Posterior cingulate gyrus (tissue), 11 donors: ENCODE data around the gene MTCL1.
A peak's percentile ranks its signal among the peaks of the same experiment; 100 is the strongest.
"Not testable (repeated sequence)": the region's sequence is repeated elsewhere in the genome, so short reads cannot be mapped to it uniquely, and the experiment has no call there.

ENCODE experiments used
- DNase-seq, 10 donors: peaks; one replicate each; pipeline versions ENCODE4 v3.0.0 to v3.0.0-alpha.2; 2020 to 2021; ENCODE audit warnings: mixed read lengths in 3 of 10
- intact Hi-C: fragments of 100-400 bp; cut with DNase I; formaldehyde crosslinking; loops from one replicate; pipeline ENCODE4 v1.15.1; 2023

MTCL1 gene

DNA sequence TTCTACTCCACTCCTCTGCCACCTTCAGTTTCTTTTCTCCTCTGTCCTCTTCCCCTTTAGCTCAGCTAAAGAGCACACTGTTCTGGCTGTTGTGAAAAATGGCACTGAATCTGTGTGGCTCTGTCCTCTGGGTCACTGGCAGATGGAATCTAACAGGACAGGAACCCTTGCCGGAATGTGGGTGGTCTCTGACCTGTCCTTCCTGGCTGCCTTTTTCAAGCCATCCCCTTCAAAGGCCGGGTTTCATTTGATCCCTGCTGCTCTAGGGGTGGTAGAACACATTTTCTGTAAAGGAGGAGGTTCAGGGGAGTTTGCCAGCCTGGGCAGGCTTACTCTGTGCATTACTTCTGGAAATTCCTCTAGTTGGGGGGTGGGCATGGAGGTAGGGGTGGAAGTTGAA is 29.9 kb downstream of the MTCL1 start:
- no peak for DNase-seq
- intact Hi-C loops: no loop called here

- DNase-seq: no peak
- intact Hi-C loops: no loop called here
Measured at GRCh38 chr18:8741117-8741516, 35.8 kb downstream of the MTCL1 start.

GRCh38 chr18:8741532-8741931 is 36.2 kb downstream of the MTCL1 start:
- no peak for DNase-seq
- intact Hi-C loops: no loop called here

DNA sequence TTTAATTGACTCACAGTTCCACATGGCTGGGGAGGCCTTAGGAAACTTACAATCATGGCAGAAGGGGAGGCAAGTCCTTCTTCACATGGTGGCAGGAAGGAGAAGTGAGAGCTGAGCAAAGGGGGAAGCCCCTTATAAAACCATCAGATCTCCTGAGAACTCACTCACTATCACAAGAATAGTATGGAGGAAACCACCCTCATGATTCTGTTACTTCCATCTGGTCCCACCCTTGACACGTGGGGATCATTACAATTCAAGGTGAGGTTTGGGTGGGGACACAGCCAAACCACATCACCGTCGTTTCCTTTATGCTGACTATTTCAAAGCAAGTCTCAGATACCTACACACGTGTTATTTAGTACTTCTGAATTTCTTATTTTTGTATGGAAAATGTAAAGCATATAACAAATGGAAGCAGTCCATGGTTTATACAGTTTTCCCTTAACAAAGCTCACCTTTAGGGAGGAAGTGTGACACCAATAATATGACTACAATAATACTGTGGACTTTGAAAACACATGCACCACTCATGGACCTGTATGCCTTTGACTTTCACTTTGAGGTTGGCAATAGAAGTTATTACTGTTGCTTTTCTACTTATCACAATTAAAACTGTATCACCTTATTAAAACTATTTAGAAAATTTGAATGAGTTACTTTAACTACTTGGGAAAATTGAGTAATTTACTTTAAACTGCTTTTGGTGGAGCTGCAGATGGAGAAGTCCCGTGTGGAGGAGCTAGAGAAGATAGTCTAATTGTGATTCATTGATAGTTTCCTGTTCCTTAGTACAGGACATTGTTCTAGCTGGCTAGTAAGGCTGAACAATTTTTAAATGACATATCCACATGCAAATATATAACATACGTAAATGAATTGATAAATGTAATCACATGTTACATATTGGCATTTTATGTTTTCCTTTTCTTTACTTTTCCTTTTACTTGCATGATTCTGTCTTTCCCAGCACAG is 37.3 kb downstream of the MTCL1 start:
- DNase-seq: no peak
- intact Hi-C loops: no loop called here

DNA sequence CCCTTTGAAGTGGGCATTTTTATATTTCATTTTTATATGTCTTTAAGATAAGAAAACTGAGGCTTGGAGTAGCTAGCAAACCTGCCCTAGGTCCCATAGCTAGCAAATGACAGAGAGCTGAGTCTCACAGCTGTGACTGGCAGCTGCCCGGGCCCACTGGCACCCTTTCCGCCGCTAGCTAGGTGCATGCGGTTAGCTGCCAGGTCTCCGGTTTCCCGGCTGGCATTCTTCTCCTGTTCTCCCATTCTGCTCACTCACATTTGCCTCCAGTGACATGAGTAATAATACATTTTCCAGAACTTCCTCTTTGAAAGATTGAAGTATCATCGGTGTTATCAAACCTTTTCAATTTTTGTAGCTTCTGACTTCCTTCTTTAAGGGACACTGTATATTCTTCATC is 38.7 kb downstream of the MTCL1 start:
- DNase-seq: peak in 1 of 10 donors; percentile 84
- intact Hi-C loops: no loop called here

GRCh38 chr18:8744656-8745055 is 39.3 kb downstream of the MTCL1 start:
- intact Hi-C loops: no loop called here
- no peak for DNase-seq

DNA sequence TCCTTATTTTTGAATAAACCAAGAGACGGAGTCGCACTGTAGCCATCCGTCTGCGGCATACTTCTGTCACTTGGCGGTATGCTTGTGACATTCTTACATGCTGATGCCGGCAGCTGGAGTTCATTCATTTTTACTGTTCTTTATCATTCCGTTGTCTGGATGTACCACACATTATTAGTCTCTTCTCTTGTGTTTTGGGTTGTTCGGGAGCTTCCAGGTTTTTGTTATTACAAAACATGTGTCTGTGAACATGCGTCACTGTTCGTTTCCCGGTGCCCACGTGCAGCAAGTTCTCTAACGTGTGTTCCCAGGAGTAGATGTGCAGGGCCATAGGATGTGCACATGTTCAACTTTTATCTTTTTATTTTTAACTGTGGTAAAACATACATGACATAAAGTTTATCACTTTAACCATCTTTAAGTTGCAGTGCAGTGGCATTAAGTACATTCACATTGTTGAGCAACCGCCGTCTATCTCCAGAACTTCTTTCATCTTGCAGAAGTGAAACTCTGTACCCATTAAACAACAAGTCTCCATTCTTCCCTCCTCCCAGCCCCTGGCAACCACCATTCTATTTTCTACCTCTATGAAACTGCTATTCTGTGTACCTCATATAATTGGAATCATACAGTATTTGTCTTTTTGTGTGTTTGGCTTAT is 40.1 kb downstream of the MTCL1 start:
- DNase-seq: no peak
- intact Hi-C loops: no loop called here

GRCh38 chr18:8747440-8747937 is 42.1 kb downstream of the MTCL1 start:
- intact Hi-C loops: no loop called here
- no peak for DNase-seq

DNA sequence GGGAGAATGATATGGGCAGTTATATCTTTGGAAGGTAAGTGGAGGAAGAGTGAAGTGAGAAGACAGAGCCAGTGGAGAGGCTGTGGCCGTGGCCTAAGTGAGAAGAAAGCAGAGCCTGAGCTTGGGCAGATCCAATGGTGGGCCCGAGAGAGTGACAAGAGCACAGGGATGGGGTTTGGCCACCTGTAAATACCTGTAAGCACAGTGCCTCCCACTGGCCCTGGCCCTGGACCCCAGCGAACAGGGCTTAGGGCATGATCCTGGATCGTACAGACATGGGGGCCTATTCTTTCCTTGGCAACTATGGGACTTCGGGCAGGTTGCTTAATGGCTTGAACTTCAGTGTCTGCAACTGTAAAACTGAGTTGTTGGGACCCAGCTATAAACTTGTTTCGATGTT is 44.1 kb downstream of the MTCL1 start:
- DNase-seq: no peak

GRCh38 chr18:8750954-8751415 is 45.6 kb downstream of the MTCL1 start:
- DNase-seq: peak in 1 of 10 donors; percentile 82
- intact Hi-C loops: no loop called here

More for the DNA sequence above, 44.1 kb downstream of the MTCL1 start:
- intact Hi-C loops: no loop called here

- intact Hi-C loops: no loop called here
- DNase-seq: no peak
Measured at GRCh38 chr18:8751692-8752091, 46.3 kb downstream of the MTCL1 start.

- no peak for DNase-seq
- intact Hi-C loops: no loop called here
Measured at GRCh38 chr18:8752329-8752728, 47.0 kb downstream of the MTCL1 start.

GRCh38 chr18:8754995-8755960 is 49.9 kb downstream of the MTCL1 start:
- DNase-seq: no peak
- intact Hi-C loops: no loop called here

DNA sequence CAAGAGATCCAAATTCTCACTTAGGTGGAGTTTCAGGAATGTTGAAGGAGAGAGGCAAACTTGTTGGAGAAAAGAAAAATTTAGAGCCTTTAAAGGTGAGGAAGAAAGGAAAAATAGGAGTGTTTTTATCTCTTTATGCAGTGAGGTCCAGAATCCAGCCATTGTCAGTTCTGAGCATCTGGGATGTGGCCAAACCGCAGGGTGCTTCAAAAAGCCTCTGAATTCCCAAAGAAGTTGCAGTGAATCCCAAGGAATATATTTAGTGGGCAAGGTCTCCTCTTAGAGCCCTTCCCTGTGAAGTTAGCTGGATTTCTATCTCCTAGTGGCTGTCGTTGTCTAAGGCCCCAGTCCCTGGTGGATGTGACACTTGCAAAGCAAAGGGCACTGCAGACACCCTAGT is 51.2 kb downstream of the MTCL1 start:
- intact Hi-C loops: no loop called here
- no peak for DNase-seq

DNA sequence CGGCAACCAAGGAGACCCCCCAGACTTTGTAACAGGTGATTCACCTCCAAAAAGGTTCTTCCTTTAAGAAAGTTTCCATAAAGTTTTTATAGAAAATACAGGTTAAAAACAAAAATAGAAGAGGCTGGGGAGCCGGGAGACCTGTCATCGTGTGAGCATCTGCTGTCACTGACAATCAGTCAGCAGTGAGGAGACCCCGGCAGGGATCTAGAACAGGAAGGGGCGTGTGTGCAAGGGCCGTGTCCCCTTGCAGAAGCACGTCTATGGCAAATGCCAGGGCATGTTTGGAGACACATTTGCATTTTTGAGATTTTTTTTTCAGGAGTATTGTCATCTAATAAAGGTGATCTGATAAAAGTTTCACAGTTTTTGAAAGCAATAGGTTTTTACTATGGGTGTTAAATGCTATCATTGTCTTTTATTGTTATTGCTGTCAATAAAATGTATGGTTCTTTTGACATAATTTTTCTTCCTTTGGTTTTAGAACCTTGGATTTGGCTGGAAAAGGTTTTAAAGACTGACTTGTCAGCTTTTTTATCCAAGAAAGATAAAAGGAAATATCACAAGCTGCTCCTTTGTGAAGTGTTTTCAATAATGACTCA is 52.1 kb downstream of the MTCL1 start:
- no peak for DNase-seq
- intact Hi-C loops: no loop called here

DNA sequence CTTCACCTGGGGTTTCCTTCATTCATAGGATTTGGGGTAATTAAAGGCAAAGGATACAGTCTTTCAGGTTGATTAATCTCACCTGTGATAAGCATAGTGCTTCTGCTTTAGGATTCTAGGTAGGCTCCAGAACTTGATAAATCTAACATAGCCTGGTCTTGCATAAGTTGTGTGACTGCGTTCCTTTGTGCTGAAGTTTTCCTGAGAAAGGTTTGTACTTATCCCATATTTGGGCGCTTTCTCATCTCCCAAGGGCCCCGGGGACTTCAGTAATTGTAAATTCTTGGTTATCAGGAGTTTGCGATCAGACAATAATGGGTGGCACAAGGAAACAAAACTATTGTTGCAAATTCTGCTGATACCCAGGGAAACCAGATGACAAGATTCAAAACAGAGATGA is 53.1 kb downstream of the MTCL1 start:
- intact Hi-C loops: no loop called here
- DNase-seq: no peak

DNA sequence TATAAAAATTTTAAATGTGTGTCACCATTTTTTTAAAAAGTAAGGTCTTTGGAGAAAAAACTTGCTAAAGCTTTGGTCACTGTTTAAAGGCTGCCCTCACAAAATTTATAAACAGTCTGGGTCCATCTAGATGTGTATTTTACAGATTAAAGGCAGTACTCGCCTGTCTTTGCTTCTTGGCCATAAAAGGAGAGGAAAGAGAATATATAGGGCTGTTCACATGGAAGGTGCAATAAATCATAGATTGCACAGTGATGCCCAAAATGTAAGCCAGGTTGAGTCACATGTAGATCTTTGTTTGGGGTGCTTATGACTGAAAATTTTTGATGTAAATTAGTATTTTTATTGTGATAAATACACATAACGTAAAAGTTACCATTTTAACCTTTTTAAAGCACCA is 55.6 kb downstream of the MTCL1 start:
- intact Hi-C loops: no loop called here
- no peak for DNase-seq

DNA sequence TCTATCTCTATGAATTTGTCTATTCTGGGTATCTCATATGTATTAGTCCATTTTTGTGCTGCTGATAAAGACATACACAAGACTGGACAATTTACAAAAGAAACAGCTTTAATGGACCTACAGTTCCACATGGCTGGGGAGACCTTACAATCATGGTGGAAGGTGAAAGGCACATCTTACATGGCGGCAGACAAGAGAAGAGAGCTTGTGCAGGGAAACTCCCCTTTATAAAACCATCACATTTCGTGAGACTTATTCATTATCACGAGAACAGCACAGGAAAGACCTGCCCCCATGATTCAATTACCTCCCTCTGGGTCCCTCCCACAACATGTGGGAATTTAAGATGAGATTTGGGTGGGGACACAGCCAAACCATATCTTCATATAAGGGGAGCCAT is 56.2 kb downstream of the MTCL1 start:
- DNase-seq, intact Hi-C loops: not testable (repeated sequence)

DNA sequence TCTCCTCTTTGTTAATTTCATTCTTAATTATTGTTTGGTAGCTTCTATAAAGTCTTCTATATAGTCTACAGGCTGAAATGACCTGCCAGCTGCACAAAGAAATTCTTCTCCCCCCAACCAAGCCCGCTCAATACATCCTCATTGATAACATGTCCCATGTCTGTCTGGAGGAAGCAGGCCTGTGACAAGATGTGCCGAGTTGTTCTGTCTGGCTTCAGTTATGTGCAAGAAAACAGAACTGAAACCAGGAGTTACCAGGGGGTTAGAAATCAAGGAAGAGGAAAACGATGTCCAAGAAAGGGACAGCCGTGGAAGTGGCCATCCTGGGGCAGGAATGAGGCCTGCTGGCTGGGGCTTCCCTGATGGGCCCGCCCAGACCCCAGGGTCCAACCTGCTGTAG is 57.6 kb downstream of the MTCL1 start:
- DNase-seq: no peak
- intact Hi-C loops: no loop called here

GRCh38 chr18:8763611-8764010 is 58.3 kb downstream of the MTCL1 start:
- no peak for DNase-seq
- intact Hi-C loops: no loop called here
